GM12878 (cell line): ENCODE results near the gene TEPSIN. TPM values are rescaled to one million over a fixed set of nuclear protein-coding genes. Genes with fewer than 3 reads are reported as not detected.

Source experiments
- ATAC-seq: fragments of 200-7000 bp; cut with Tn5 transposase; 3 replicates; pipeline ENCODE4 v1.9.1; 2020; ENCODE audit warnings: mild to moderate bottlenecking, moderate library complexity
- BruUV-seq: library from RNA; stranded (reverse); fragments of 400-500 nt; replicated peaks from 2 replicates; lab custom pipeline; 2021; lab: Mats Ljungman, UMichigan
- CTCF ChIA-PET: fragments of 300-600 bp; sonication (Branson Sonifier 250); formaldehyde crosslinking; extraction: SDS; loops from one replicate; lab custom pipeline; 2021; ENCODE audit warnings: inconsistent platforms; lab: Yijun Ruan, JAX
- POLR2A ChIA-PET: fragments of 350-600 bp; formaldehyde crosslinking; extraction: SDS; loops from one replicate; lab custom pipeline; 2021; ENCODE audit warnings: inconsistent platforms; lab: Charles Lee
- RAD21 ChIA-PET: fragments of 300-600 bp; sonication (Branson Sonifier 250); formaldehyde crosslinking; loops from one replicate; lab custom pipeline; 2023; ENCODE audit warnings: antibody characterized with exemption; ENCODE audit not compliant: unreplicated experiment; lab: Charles Lee
- SMC1A ChIA-PET: fragments of 300-600 bp; sonication (Branson Sonifier 250); formaldehyde crosslinking; loops from one replicate; lab custom pipeline; 2023; ENCODE audit not compliant: unreplicated experiment, uncharacterized antibody; lab: Charles Lee
- DNase-seq: peaks from one replicate; pipeline ENCODE4 v3.0.0-alpha.2; 2011; ENCODE audit warnings: low read depth, low spot score
- FAIRE-seq: peaks from 3 replicates; lab custom pipeline; 2011; peaks lifted over from hg19 to GRCh38; lab: Jason Lieb, UNC
- H2AFZ ChIP-seq: 2 replicates; pipeline ENCODE4 v1.6.0; 2011; ENCODE audit warnings: low read depth, low read length, control low read depth; ENCODE audit not compliant: control insufficient read depth
- H3K27ac ChIP-seq: 2 replicates; pipeline ENCODE4 v1.5.1; 2011; ENCODE audit warnings: control low read depth; ENCODE audit not compliant: control insufficient read depth, insufficient read depth
- H3K27me3 ChIP-seq, 2 experiments: replicated peaks in 1 of 2; 2 replicates each; pipeline versions ENCODE4 v1.6.0 to v1.6.1; 2011; ENCODE audit warnings: low read length in 1 of 2; ENCODE audit not compliant: control insufficient read depth in 2 of 2, insufficient read depth in 2 of 2
- H3K36me3 ChIP-seq, 2 experiments: 2 replicates each; pipeline ENCODE4 v1.5.1; 2011; ENCODE audit warnings: low read length in 1 of 2; ENCODE audit not compliant: control insufficient read depth in 2 of 2, insufficient read depth in 2 of 2
- H3K4me1 ChIP-seq: 2 replicates; pipeline ENCODE4 v1.6.1; 2011; ENCODE audit warnings: mild to moderate bottlenecking, low read length, moderate library complexity, mixed read lengths; ENCODE audit not compliant: control insufficient read depth, insufficient read depth
- H3K4me2 ChIP-seq: 2 replicates; pipeline ENCODE4 v1.6.0; 2011; ENCODE audit warnings: control low read depth; ENCODE audit not compliant: control insufficient read depth, insufficient read depth
- H3K4me3 ChIP-seq: fragments of 200-600 bp; sonication (generic); 2 replicates; pipeline ENCODE4 v1.5.1; 2016
- H3K79me2 ChIP-seq: 2 replicates; pipeline ENCODE4 v1.6.0; 2011; ENCODE audit warnings: low read length; ENCODE audit not compliant: control insufficient read depth, insufficient read depth
- H3K9ac ChIP-seq: 2 replicates; pipeline ENCODE4 v1.8.0; 2011; ENCODE audit warnings: low read length, control low read depth, mixed read lengths; ENCODE audit not compliant: control insufficient read depth, insufficient read depth
- H3K9me3 ChIP-seq: replicated peaks from 3 replicates; pipeline ENCODE4 v1.5.1; 2011; ENCODE audit warnings: mild to moderate bottlenecking, low read length; ENCODE audit not compliant: control insufficient read depth, insufficient read depth
- H4K20me1 ChIP-seq: 2 replicates; pipeline ENCODE4 v1.6.0; 2011; ENCODE audit not compliant: control insufficient read depth, insufficient read depth
- ATF3 ChIP-seq: IDR thresholded peaks from 2 replicates; pipeline ENCODE4 v1.6.1; 2011; ENCODE audit warnings: low read depth, mild to moderate bottlenecking, low read length, moderate library complexity, borderline replicate concordance; ENCODE audit errors: extremely low read depth
- ESRRA ChIP-seq: IDR thresholded peaks from 2 replicates; pipeline ENCODE4 v1.6.1; 2012; ENCODE audit warnings: mild to moderate bottlenecking, low read length, improper control_type of control experiment
- HCFC1 ChIP-seq: fragments of 150-350 bp; IDR thresholded peaks from 2 replicates; pipeline ENCODE4 v1.6.1; 2014; ENCODE audit warnings: low read length
- JUNB ChIP-seq: IDR thresholded peaks from 2 replicates; pipeline ENCODE4 v1.6.1; 2016; ENCODE audit warnings: antibody characterized with exemption, mild to moderate bottlenecking
- NR2C1 ChIP-seq: fragments of 450-650 bp; IDR thresholded peaks from 2 replicates; pipeline ENCODE4 v1.6.1; 2017; ENCODE audit warnings: antibody characterized with exemption, mild to moderate bottlenecking, moderate library complexity
- USF2 ChIP-seq: IDR thresholded peaks from 2 replicates; pipeline ENCODE4 v1.6.1; 2011; ENCODE audit warnings: low read depth, low read length, improper control_type of control experiment, borderline replicate concordance
- ZNF622 ChIP-seq: fragments of 450-650 bp; IDR thresholded peaks from 2 replicates; pipeline ENCODE4 v1.6.1; 2017; ENCODE audit warnings: mild to moderate bottlenecking, inconsistent platforms
- WGBS: methylation state at CpG from one replicate; pipeline ENCODE4 v1.1.6; 2016; ENCODE audit warnings: low lambda C conversion rate; ENCODE audit not compliant: insufficient replicate concordance, insufficient coverage; ENCODE audit errors: missing lambda C conversion rate; 5-methylcytosine and 5-hydroxymethylcytosine counted together
- in situ Hi-C: fragments of 300-500 bp; cut with MboI; formaldehyde crosslinking; loops from 9 replicates; pipeline ENCODE4 v1.14.3; 2018; ENCODE audit warnings: mixed read lengths
- intact Hi-C: fragments of 100-400 bp; cut with micrococcal nuclease; formaldehyde crosslinking; loops from one replicate; pipeline ENCODE4 v1.14.2; 2022; ENCODE audit not compliant: unreplicated experiment
- polyA plus RNA-seq, 11 experiments: library from polyadenylated mRNA; depleted of rRNA in 4 of 11; unstranded in 6 of 11; stranded (reverse) in 5 of 11; fragments of >200 nt; fragmentation: Nextera tagmentation in 4 of 11; fragmentation: Illumina TruSeq in 1 of 11; extraction: Ambion mirVana in 4 of 11; extraction: Trizol in 1 of 11; gene quantifications; 1 replicate in 1 of 11; 2 replicates in 10 of 11; pipeline versions ENCODE4 v1.2.1 to v1.2.3, GENCODE V29; 2011 to 2016; ENCODE audit warnings: inconsistent platforms in 2 of 11, missing spikeins in 2 of 11, low read depth in 1 of 11
- total RNA-seq, 4 experiments: library from RNA; depleted of rRNA in 3 of 4; stranded (reverse); fragments of >200 nt in 3 of 4; fragmentation: Illumina TruSeq in 1 of 4; extraction: Trizol in 1 of 4; gene quantifications; 2 replicates each; pipeline versions ENCODE4 v1.2.1 to v1.2.3, GENCODE V29; 2013 to 2021
- TF ChIP-seq, protein P1 (sequence below): fragments of 450-650 bp; formaldehyde crosslinking; IDR thresholded peaks from 2 replicates; pipeline ENCODE4 v1.5.0; 2022; ENCODE audit warnings: mild to moderate bottlenecking, missing genetic modification characterization

Gene TEPSIN
- total and polyA plus RNA-seq, 10 of the 15 experiments (the other 5 are each of a cell fraction or from before 2014, with no cell fraction given), result 0.87 to 36.7 (median 5.3) TPM

- TF ChIP-seq, protein P1, sequence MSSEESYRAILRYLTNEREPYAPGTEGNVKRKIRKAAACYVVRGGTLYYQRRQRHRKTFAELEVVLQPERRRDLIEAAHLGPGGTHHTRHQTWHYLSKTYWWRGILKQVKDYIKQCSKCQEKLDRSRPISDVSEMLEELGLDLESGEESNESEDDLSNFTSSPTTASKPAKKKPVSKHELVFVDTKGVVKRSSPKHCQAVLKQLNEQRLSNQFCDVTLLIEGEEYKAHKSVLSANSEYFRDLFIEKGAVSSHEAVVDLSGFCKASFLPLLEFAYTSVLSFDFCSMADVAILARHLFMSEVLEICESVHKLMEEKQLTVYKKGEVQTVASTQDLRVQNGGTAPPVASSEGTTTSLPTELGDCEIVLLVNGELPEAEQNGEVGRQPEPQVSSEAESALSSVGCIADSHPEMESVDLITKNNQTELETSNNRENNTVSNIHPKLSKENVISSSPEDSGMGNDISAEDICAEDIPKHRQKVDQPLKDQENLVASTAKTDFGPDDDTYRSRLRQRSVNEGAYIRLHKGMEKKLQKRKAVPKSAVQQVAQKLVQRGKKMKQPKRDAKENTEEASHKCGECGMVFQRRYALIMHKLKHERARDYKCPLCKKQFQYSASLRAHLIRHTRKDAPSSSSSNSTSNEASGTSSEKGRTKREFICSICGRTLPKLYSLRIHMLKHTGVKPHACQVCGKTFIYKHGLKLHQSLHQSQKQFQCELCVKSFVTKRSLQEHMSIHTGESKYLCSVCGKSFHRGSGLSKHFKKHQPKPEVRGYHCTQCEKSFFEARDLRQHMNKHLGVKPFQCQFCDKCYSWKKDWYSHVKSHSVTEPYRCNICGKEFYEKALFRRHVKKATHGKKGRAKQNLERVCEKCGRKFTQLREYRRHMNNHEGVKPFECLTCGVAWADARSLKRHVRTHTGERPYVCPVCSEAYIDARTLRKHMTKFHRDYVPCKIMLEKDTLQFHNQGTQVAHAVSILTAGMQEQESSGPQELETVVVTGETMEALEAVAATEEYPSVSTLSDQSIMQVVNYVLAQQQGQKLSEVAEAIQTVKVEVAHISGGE (CRISPR knock-in tag), result no peak
- TF ChIP-seq ESRRA (no peak), JUNB (no peak)
Measured at GRCh38 chr17:81239714-81240555, 1.1 kb upstream of the TEPSIN start (continued).

DNA sequence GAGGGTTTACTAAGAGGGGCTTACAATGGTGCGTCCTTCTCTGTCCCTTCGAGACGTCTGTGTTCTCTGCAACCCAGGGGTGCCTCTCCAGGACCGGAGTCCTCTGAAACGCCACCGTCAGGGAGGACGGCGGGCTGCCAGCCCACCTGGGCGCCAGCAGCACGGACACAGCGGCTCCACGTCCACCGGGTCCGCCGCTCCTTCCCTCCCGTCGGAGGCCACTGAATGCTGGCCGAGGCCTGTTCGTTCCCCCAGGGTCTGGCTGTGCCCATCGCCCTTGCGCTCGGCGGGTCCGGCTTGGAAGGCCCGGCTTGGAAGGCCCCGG lies 403 bp downstream of the TEPSIN start:
- peak overlapping the region; percentile 82 for H3K4me3 ChIP-seq
- H3K27me3 ChIP-seq, result no peaks in the 10 kb centered on the region
- peaks cover 0 to 2% of the 10 kb centered on the region in 2 experiments; a peak in 2 of 4 replicates for H3K36me3 ChIP-seq
- BruUV-seq, result no TSS peak
- ChIA-PET RAD21 (interaction anchor here (0.7 to 2.0 kb wide), 5 partner anchors 10 to 313 kb away, joined by 3 to 18 read pairs (median 4); partner anchors contain the start of genes CEP131 and FAAP100), SMC1A (interaction anchor here (0.6 to 2.2 kb wide), 5 partner anchors 9 to 246 kb away, joined by 3 to 7 read pairs (median 6); no protein-coding TSS in a partner anchor), CTCF (interaction anchor here (1.0 to 3.1 kb wide), 7 partner anchors 9 to 96 kb away, joined by 3 to 17 read pairs (median 4); partner anchors contain the start of gene CEP131), POLR2A (interaction anchor here (1.4 to 1.8 kb wide), 2 partner anchors 10 to 16 kb away, joined by 7 to 18 read pairs; partner anchors contain the start of gene CEP131)
- ATAC-seq, result no peak
- H3K27ac ChIP-seq, result peak overlapping the region; percentile 35
- H3K79me2 ChIP-seq, result peaks cover 39% of the 10 kb centered on the region
- no peaks in the 10 kb centered on the region for H3K9me3 ChIP-seq
- no peak for TF ChIP-seq NR2C1
- no peak for TF ChIP-seq ATF3
- TF ChIP-seq USF2, result no peak
- no peak for TF ChIP-seq ZNF622
- TF ChIP-seq HCFC1, result no peak
- H2AFZ ChIP-seq, result peak overlapping the region; percentile 56
- no peaks in the 10 kb centered on the region for H4K20me1 ChIP-seq
- under 1% methylated on average over 23 of the region's 26 CpGs for WGBS
- in situ Hi-C loops, result loop anchor here (25.0 kb wide), 1 partner anchor 226 kb away; no protein-coding TSS in a partner anchor
- no peak for FAIRE-seq
- intact Hi-C loops, result no loop called here
- no peak for DNase-seq
- H3K4me2 ChIP-seq, result peak overlapping the region; percentile 94
- peak overlapping the region; percentile 79 for H3K9ac ChIP-seq
- H3K4me1 ChIP-seq, result peaks cover 12% of the 10 kb centered on the region
